CMK (cell line): ENCODE results near the gene HINT1.
"Not testable (repeated sequence)": the region's sequence is repeated elsewhere in the genome, so short reads cannot be mapped to it uniquely, and the experiment has no call there.

Experiments
- DNase-seq: peaks from one replicate; pipeline ENCODE4 v3.0.0-alpha.2; 2010; ENCODE audit warnings: low read depth

HINT1 gene

DNA sequence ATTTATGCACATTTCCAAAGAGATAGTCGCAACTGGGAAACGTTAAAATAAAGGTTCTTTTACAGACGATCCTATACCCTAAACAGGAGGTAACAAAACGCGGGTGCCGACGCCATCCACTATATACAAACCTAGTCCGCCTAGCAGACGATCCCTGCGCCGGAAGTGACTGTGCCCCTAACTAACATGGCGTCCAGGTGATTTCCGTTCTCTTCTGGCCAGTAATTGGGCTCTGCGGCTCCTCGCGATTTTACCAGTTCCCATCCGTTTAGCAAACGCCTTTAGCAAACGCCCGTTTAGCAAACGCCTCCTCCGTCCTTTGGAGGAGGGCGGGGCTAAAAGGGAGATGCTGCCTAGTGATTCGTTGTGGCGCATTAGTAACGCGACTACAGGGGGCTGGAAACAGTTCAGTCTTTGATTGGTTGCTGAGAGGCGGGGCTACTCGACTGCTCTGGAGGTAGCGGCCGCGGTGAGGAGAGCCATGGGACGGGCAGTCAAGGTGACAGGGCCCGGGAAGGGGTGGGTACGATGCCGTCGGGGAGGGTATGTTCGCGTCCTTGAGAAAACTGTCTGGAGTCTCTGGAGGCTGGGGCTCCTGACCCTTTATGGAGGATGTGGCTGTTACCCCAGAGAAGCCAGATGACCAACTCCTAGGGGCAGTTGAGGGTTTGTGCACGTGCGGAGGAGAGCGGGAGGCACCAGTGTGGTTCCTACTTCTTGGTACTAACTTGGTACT lies 5.7 kb upstream of the HINT1 start, which contains the start of gene LYRM7:
Gene LYRM7 (plus strand): TSS at position 405 of the 736 bp plus-strand sequence. CDS start 77 bp downstream, at position 482.
- DNase-seq = peak; percentile 84

DNA sequence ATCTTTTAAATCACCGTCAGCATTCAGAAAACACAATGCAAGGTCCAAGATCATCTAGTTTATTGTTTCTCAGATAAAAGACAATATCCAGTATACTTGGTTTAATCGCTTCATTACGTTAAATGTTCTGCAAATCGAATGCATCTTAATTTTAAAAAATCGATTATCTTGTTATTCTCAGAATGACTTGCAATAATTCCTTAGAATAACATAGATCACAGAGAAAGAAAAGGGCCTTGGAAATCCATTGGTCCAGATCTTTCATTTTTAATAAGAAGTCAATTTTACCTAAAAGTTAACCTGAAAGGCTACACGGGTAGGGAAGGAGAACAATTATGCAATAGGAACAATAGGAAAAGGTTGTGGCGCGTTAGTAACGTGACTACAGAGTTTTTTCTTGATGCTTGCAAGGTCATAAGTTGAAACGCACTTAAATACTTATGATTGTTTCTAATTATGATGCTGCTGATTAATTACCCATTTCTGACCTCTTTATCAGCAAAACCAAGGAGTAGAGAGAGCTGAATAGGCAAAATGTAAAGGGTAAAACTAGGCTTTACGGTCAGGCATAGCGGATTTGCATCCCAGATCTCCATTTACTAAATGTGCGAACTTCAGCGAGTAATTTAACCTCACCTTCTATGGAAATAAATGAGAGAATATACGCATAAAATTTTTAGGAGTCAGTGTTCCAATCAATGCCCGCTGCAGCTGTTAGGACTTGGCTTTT lies 4.9 kb upstream of the HINT1 start:
- no peak for DNase-seq

DNA sequence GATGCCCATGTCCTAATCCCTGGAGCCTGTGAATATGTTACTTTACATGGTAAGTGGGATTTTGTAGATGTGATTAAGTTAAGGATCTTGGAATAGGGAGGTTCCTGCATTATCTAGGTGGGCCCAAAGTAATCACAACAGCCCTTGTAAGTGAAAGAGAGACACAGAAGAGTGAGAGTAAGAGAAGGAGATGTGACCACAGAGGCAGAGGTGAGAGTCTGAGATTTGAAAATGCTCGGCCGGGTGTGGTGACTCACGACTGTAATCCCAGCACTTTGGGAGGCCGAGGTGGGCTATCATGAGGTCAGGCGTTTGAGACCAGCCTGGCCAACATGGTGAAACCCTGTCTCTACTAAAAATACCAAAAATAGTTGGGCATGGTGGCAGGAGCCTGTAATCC lies 2.6 kb upstream of the HINT1 start:
- no peak for DNase-seq

DNA sequence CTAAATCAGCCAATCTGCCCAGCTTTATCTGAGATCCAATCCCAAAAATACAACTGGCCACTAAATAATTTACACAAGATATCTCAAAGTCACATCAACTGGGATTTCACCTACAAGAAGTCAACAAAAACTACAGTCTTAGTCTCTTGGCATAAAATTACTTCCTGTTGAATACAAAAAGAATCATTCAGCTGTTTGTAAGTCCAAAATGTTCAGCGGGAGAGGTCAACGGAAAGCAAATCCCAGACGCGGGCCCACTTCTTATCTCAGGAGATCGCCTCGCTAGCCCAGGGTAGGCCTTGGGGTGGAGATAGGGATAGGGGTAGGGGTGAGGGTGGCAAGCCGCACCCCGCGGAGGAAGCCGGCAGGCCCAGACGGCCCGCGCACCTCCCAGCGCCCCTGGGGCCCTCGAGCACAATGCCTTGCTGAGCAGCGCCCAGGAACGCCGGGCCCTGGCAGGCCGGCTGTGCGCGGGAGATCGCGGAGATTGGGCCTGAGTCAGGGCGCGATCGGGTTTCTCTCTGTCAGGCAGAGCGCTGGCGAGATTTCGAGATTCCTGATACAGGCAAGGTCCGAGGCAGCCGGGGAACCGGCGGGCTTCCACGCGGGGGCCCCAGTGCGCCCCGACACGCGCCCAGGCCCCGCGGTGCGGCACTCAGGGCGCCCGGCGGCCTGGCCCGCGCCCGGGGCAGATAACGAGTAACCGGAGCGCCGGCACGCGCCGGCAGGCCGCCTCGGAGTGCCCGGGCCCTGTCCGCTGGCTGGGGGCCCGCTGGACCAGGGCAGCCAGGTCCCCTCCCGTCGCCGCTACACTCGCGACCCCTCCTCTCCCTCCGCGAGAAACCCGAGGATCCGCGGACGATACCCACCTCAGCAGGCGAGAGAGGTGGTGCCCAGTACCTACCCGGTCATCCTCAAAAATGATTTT lies 601 bp downstream of the HINT1 start:
- peak; percentile 27 for DNase-seq

DNA sequence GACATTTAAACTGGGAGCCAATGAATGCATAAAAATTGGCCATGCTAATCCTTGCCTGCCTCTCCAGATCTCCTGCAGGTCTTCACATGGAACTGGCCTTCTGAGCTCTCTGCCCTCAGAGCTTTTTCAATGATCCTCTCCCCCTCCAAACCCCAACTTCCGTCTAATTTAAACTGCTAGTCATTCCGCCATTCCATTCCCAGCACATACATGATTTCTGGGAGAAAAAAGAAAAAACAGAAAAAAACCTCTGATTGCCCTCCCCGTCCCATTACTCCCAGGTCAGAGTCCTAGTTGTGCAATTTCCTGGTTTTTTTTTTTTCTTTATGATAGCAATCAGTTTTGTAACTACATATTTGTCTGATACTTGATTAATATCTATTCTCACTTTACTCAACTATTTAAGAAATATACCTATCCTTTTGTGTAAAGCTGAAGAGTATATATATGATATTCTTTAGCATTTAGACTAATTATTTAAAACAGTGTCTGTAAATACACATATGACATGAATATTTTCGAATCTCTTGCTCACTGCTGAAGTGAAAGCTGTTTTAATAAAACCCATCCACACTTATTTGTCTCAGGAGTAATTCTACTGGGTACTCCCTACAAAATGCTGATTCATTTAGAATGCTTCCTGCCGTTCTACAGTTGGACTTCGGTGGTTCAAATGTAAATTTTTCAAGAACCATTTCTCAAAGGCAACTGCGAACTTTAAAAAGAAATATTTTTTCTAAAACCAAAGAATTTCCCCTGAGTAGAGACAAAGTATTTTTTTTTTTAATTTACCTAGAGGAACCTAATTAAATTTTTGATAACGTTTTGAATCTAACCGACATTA lies 1.6 kb downstream of the HINT1 start:
- DNase-seq = no peak

DNA sequence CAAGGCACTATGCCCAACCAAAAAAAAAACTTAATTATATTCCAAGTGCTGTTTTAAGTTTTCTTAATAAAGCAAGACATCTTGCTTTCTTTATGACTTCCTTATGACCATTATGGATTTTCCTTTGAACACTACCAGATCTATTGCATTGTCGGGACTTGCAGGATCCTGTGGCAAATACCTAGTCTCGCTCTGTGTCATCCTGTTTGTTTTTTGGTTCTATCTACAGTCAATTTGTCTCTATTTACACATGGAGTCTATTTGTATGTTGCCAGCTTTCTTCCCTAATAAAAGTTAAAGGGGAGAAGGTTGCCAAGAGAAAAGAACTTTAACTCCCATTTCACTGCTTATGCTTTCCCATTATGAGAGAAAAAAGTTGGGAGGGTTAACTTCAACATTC lies 4.9 kb downstream of the HINT1 start:
- DNase-seq = no peak

DNA sequence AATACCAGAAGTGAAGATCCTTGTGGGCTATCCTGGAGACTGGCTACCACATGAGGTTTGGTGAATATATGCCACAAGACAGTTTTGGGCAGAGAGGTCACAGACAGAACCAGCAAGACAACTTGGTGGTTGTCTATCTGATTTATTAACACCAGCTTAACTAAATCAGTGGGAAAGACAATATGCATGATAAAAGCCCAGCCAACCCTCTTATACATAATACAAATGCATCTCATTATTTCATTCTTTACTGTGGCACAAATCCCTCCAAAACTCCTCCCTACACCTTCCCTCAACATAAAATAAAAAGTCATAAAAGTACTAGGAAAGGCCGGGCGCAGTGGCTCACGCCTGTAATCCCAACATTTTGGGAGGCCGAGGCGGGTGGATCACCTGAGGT lies 8.1 kb downstream of the HINT1 start:
- DNase-seq = no peak

DNA sequence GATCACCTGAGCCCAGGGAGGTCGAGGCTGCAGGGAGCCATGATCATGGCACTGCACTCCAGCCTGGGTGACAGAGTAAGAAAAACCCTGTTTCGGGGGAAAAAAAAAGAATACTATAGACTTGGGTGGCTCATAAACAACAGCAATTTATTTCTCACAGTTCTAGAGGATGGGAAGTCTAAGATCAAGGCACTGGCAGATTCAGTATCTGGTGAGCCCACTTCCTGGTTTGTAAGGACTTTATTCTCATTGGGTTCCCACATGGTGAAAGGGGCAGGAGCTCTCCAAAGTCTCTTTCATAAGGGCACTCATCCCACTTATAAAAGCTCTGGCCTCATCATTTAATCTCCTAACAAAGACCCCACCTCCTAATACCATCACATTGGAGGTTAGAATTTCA lies 8.7 kb downstream of the HINT1 start:
- no peak for DNase-seq

DNA sequence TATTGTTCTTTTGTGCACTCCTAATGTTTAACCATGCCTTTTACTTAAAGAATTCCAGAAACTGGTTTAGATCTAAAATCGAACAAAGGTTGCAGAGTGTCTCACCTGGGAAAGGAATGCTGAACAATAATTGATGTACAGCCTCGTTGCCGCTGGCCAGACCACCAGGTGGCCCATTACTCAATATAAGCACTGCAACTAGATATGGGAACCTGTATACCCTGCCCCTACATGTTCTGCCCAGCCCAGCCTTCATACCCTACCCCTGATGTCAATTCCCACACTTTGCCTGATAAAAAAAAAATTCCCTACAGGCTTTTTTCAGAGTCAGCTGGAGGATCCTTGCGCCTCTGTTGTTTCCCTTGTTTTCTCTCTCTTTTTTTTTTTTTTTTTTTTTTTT lies 13.8 kb downstream of the HINT1 start:
- no peak for DNase-seq

DNA sequence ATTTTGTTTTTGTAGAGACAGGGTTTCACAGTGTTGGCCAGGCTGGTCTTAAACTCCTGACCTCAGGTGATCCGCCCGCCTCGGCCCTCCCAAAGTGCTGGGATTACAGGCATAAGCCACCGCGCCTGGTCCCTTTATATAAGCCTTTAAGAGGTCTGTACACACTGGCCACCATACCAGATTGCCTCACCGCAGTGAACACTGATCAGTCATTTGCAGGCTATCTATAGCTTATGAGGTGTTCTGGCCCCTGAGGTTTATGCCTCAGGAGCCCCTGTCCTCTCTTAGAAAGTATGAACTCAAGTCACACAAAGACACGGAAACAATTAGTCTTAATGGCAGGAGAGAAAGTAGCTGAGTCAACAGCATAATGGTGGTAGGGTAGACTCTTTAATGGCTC lies 14.6 kb downstream of the HINT1 start:
- no peak for DNase-seq

DNA sequence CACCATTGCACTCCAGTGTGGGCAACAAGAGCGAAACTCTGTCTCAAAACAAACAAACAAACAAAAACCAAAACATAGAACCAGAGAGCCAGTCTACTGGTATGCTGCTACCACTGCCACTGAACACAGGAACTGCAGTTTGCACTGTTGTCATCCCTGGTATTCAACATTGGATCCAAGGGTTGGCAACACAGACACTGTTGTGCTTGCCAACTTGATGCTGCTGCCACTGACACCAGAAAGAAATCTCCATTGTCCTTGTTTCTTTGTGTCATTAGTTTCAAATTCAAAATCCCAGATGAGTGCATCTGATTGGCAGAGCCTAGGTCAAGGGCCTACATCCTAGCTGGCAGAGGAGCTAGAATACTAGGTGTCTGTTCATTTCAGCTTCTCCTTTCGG lies 16.2 kb downstream of the HINT1 start:
- DNase-seq = no peak

DNA sequence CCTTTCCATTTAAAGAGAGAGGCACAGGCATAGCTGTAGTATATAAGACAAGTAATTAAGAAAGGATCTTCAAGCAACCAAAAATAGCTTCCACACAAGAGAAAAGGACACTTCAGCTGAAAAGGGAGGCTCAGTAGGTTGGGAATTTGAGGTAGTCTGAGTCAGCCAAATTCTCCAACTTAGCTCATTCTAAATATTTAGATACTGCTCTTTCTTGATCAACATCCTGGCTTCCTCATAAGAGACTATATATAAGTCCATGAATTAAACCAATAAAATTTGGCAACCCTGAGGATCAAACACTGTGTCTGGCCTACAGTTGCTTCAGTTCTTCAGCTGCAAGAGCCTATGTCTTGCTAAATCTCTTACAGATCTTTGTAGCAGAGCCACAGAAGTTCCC lies 17.8 kb downstream of the HINT1 start:
- DNase-seq = no peak

DNA sequence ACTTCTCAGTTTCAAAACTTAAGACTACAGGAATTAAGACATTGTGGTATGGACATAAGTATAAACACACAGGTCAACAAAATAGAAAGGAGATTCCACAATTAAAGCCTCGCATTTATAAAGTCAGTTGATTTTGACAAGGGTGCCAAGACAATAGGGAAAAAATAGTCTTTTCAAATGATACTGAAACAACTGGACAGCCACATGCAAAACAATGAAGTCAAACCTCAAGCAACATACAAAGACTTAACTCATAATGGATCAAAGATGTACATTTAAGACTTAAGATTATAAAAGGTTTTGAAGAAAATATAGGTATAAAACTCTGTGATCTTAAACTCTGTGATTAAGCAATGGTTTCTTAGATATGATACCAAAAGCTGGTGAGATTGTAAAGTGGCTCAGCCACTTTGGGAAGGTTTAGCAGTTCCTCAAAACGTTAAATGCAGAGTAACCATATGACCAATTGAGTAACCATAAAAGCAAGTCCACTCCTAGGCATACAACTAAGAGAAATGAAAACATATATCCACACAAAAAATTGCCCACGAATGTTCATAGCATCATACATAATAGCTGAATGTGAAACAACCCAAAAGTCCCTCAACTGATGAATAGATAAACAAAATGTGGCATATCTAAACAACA lies 22.0 kb downstream of the HINT1 start:
- DNase-seq = no peak

DNA sequence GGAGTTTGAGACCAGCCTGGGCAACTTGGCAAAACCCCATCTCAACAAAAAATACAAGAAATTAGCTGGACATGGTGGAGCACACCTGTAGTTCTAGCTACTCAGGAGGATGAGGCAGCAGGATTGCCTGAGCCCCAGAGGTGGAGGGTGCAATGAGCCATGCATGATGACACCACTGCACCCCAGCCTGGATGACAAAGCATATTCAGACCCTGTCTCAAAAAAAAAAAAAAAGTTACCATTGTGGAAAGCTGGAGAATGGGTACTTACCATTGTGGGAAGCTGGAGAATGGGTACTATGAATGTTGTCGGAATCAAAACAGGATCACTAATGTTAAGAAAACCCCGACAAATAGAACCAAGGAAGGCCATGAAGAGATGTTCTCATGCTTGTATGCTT lies 25.7 kb downstream of the HINT1 start:
- DNase-seq = no peak

DNA sequence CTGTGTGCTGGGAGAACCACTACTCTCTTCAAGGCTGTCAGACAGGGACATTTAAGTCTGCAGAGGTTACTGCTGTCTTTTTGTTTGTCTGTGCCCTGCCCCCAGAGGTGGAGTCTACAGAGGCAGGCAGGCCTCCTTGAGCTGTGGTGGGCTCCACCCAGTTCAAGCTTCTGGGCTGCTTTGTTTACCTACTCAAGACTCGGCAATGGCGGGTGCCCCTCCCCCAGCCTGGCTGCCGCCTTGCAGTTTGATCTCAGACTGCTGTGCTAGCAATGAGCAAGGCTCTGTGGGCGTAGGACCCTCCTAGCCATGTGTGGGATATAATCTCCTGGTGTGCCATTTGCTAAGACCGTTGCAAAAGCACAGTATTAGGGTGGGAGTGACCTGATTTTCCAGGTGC lies 26.6 kb downstream of the HINT1 start:
- DNase-seq = not testable (repeated sequence)

DNA sequence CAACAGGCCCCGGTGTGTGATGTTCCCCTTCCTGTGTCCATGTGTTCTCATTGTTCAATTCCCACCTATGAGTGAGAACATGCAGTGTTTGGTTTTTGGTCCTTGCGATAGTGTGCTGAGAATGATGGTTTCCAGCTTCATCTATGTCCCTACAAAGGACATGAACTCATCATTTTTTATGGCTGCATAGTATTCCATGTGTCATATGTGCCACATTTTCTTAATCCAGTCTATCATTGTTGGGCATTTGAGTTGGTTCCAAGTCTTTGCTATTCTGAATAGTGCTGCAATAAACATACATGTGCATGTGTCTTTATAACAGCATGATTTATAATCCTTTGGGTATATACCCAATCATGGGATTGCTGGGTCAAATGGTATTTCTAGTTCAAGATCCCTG lies 32.0 kb downstream of the HINT1 start:
- not testable (repeated sequence) for DNase-seq

DNA sequence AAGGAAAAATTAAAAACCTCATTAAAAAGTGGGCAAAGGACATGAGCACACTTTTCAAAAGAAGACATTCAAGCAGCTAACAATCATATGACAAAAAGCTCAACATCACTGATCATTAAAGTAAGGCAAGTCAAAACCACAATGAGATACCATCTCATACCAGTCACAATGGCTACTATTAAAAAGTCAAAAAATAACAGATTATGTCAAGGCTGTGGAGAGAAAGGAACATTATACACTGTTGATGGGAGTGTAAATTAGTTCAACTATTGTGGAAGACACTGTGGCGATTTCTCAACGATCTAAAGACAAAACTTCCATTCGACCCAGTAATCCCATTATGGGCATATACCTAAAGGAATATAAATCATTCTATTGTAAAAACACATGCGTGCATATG lies 35.8 kb downstream of the HINT1 start:
- DNase-seq = no peak

DNA sequence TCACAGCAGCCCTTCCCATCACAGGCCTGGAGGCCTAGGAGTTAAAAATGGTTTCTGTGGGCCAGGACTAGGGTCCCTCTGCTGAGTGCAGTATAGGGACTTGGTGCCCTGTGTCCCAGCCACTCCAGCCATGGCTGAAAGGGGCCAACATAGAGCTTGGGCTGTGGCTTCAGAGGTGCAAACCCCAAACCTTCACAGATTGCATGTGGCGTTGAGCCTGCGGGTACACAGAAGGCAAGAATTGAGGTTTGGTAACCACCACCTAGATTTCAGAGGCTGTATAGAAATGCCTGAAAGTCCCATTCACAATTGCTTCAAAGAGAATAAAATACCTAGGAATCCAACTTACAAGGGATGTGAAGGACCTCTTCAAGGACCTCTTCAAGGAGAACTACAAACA lies 37.8 kb downstream of the HINT1 start:
- DNase-seq = not testable (repeated sequence)

DNA sequence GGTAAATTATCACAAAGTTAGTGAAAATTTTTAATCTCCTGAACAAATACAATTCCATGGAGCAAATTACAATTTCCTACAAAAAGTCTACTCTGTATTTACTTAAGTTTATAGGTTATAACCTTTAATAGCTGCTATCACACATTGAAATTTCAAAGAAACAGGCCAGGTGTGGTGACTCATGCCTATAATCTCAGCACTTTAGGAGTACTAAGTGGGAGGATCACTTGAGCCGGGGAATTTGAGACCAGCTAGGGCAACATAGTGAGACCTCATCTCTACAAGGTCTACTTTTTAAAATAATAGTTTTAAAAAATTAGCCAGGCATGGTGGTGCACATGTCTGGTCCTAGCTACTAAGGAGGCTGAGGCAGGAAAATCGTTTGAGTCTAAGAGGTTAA lies 50.3 kb downstream of the HINT1 start:
- no peak for DNase-seq

DNA sequence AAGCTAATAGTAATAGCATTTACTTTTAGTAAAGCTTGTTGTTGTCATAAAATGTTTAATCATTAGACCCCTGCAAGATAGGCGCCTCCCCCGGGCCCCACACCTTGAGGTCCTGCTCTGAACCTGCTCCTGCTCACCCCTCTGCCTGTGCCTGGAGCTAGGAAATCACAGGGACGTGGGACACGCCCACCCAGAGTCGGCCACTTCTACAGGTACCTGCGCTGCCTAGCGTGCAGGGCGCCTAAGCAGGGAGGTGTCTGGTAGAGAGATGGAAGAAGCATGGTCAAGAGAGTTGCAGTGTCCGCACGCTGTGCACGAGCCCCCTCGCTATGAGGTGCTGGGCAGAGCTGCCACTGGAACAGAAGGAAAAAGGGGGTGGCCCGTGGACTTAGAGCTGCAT lies 52.6 kb downstream of the HINT1 start:
- no peak for DNase-seq

DNA sequence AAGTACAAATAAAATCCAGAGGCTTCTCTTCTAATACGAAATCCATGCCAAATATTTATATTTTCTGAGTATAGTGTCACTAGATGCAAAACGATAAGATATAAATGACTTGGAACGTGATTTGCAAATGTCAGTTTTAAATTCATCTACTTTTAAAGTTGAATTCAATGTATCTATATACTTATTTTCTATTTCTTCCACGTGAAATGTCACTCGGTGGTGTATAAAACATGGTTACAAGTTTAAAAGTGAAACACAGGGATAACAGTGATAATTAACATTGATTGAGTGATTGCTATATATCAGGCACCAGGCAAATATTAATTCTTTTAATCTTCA lies 54.8 kb downstream of the HINT1 start:
- DNase-seq = no peak
